Loucy (cell line): ENCODE results near the gene SLX9.

Experiments
- H2AFZ ChIP-seq: fragments of 200-600 bp; sonication (generic); 2 replicates; pipeline ENCODE4 v1.6.0; 2016; ENCODE audit warnings: antibody characterized with exemption, mild to moderate bottlenecking, low read length, moderate library complexity
- H3F3A ChIP-seq: fragments of 200-600 bp; 2 replicates; pipeline ENCODE4 v1.6.0; 2016; ENCODE audit warnings: antibody characterized with exemption, low read depth, mild to moderate bottlenecking
- H3K27me3 ChIP-seq: fragments of 200-600 bp; sonication (generic); 2 replicates; pipeline ENCODE4 v1.6.1; 2014; ENCODE audit warnings: low read length, mild to moderate bottlenecking; ENCODE audit not compliant: insufficient read depth, poor library complexity, severe bottlenecking
- H3K36me3 ChIP-seq: fragments of 200-600 bp; sonication (generic); 2 replicates; pipeline ENCODE4 v1.6.1; 2016; ENCODE audit warnings: low read length; ENCODE audit not compliant: insufficient read depth
- H3K4me1 ChIP-seq: fragments of 200-600 bp; sonication (generic); 2 replicates; pipeline ENCODE4 v1.5.1; 2014; ENCODE audit warnings: low read length, mild to moderate bottlenecking; ENCODE audit not compliant: insufficient read depth, poor library complexity, severe bottlenecking
- H3K4me2 ChIP-seq: fragments of 200-600 bp; sonication (generic); 2 replicates; pipeline ENCODE4 v1.6.0; 2014; ENCODE audit warnings: antibody characterized with exemption, low read length, low read depth, mild to moderate bottlenecking; ENCODE audit not compliant: poor library complexity, severe bottlenecking
- H3K4me3 ChIP-seq: fragments of 200-600 bp; sonication (generic); 2 replicates; pipeline ENCODE4 v1.5.1; 2014; ENCODE audit warnings: low read length, mild to moderate bottlenecking, mixed read lengths; ENCODE audit not compliant: poor library complexity, severe bottlenecking
- H3K79me2 ChIP-seq: fragments of 200-600 bp; sonication (generic); 2 replicates; pipeline ENCODE4 v1.6.1; 2014; ENCODE audit warnings: low read length; ENCODE audit not compliant: insufficient read depth
- H3K9ac ChIP-seq: fragments of 200-600 bp; sonication (generic); 2 replicates; pipeline ENCODE4 v1.6.0; 2014; ENCODE audit warnings: mild to moderate bottlenecking, low read depth, low read length, moderate library complexity; ENCODE audit not compliant: poor library complexity, severe bottlenecking
- H3K9me2 ChIP-seq: fragments of 200-600 bp; sonication (generic); replicated peaks from 2 replicates; pipeline ENCODE4 v1.6.1; 2016; ENCODE audit warnings: low read depth, low read length, mixed read lengths
- H3K9me3 ChIP-seq: fragments of 200-600 bp; sonication (generic); 2 replicates; pipeline ENCODE4 v1.6.1; 2014; ENCODE audit warnings: mild to moderate bottlenecking, antibody characterized with exemption, low read length, low read depth; ENCODE audit not compliant: insufficient read depth
- H4K20me1 ChIP-seq: fragments of 200-600 bp; sonication (generic); 2 replicates; pipeline ENCODE4 v1.6.0; 2014; ENCODE audit warnings: antibody characterized with exemption, low read length, mild to moderate bottlenecking; ENCODE audit not compliant: insufficient read depth, poor library complexity, severe bottlenecking
- EZH2phosphoT487 ChIP-seq: fragments of 200-600 bp; IDR thresholded peaks from 2 replicates; pipeline ENCODE4 v1.6.1; 2018; ENCODE audit warnings: antibody characterized with exemption, mild to moderate bottlenecking, moderate library complexity, borderline replicate concordance
- TF ChIP-seq, protein P1 (sequence below): fragments of 200-600 bp; sonication (generic); conservative IDR thresholded peaks from 2 replicates; pipeline ENCODE4 v1.5.1; 2014; ENCODE audit warnings: mild to moderate bottlenecking, antibody characterized with exemption, low read length

The SLX9 gene

DNA sequence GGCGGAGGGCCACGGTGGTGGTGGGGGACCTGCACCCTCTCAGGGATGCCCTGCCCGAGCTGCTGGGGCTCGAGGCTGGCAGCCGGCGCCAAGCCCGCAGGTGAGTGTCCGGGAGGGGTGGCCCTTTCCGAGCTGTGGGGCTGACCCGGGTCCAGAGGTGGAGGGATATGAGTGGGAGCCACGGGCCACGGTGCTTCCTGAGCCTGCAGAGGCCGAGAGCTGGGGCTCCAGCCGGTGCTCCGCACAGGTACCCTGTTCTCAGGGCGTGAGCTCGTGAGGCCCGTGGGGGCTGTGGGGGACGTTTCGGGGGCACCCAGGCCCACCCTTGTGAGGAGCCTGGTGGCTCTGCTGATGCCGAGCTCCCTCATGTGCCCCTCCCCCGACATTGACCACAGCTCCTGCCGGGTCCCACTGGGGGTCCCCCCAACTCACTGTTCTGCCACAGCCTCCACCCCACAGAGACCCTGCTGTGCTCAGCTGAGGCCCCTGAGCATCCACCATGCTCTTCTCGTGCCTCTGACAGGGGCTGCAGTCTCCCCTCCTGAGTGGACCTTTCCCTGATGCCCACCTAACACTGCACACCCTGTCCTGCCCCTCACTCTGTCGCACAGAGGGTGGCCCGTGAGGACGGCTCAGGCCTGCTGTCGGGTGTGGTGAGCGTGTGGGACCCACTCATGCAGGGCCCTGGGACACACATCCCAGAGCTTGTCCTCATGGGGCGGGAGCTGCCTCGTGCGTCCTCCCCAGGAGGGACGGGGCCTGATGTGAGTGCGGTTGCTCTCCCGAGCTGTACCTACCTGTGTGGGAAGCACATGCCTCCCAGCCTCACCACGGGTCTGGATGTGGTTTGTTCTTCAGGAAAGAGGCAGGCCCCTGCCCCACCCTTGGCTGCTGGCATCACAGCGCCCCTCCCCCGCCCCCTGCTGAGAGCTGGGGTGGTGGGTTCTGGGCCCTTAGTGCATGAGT lies 27.5 kb downstream of the SLX9 start:
- Histone ChIP-seq H3K36me3 (peaks cover 8% of the 10 kb centered on the region; the same call in 1 of the 2 replicates), H3K9me3 (no peaks in the 10 kb centered on the region), H3K4me2 (peak overlapping the region; percentile 90), H3K79me2 (peaks cover 51% of the 10 kb centered on the region; the same call in 1 of the 2 replicates), H3K27me3 (no peaks in the 10 kb centered on the region), H3K4me1 (peaks cover 73% of the 10 kb centered on the region), H3K9ac (peak overlapping the region; percentile 85), H4K20me1 (no peaks in the 10 kb centered on the region), H3F3A (peaks cover 8% of the 10 kb centered on the region), H3K4me3 (peak overlapping the region; percentile 34), H3K9me2 (no peaks in the 10 kb centered on the region), H2AFZ (no peak overlapping the region)
- TF ChIP-seq, protein P1, sequence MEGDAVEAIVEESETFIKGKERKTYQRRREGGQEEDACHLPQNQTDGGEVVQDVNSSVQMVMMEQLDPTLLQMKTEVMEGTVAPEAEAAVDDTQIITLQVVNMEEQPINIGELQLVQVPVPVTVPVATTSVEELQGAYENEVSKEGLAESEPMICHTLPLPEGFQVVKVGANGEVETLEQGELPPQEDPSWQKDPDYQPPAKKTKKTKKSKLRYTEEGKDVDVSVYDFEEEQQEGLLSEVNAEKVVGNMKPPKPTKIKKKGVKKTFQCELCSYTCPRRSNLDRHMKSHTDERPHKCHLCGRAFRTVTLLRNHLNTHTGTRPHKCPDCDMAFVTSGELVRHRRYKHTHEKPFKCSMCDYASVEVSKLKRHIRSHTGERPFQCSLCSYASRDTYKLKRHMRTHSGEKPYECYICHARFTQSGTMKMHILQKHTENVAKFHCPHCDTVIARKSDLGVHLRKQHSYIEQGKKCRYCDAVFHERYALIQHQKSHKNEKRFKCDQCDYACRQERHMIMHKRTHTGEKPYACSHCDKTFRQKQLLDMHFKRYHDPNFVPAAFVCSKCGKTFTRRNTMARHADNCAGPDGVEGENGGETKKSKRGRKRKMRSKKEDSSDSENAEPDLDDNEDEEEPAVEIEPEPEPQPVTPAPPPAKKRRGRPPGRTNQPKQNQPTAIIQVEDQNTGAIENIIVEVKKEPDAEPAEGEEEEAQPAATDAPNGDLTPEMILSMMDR = no peak
- TF ChIP-seq EZH2phosphoT487 = no peak

- no peaks in the 10 kb centered on the region for H3K27me3 ChIP-seq
- H3K36me3 ChIP-seq = peaks cover 4% of the 10 kb centered on the region; the same call in 1 of the 2 replicates
- H3K9ac ChIP-seq = peak overlapping the region; percentile 85
- H3K9me2 ChIP-seq = no peaks in the 10 kb centered on the region
- H3K9me3 ChIP-seq = no peaks in the 10 kb centered on the region
- peaks cover 45% of the 10 kb centered on the region; the same call in 1 of the 2 replicates for H3K79me2 ChIP-seq
- TF ChIP-seq, protein P1 = no peak
- no peak for TF ChIP-seq EZH2phosphoT487
- peaks cover 78% of the 10 kb centered on the region for H3K4me1 ChIP-seq
- H3F3A ChIP-seq = peaks cover 8% of the 10 kb centered on the region
- H3K4me2 ChIP-seq = peak overlapping the region; percentile 90
- no peak overlapping the region for H2AFZ ChIP-seq
- H3K4me3 ChIP-seq = peak overlapping the region; percentile 72
- no peaks in the 10 kb centered on the region for H4K20me1 ChIP-seq
These were observed 29.3 kb downstream of the SLX9 start for GRCh38 chr21:44969066-44969670.

DNA sequence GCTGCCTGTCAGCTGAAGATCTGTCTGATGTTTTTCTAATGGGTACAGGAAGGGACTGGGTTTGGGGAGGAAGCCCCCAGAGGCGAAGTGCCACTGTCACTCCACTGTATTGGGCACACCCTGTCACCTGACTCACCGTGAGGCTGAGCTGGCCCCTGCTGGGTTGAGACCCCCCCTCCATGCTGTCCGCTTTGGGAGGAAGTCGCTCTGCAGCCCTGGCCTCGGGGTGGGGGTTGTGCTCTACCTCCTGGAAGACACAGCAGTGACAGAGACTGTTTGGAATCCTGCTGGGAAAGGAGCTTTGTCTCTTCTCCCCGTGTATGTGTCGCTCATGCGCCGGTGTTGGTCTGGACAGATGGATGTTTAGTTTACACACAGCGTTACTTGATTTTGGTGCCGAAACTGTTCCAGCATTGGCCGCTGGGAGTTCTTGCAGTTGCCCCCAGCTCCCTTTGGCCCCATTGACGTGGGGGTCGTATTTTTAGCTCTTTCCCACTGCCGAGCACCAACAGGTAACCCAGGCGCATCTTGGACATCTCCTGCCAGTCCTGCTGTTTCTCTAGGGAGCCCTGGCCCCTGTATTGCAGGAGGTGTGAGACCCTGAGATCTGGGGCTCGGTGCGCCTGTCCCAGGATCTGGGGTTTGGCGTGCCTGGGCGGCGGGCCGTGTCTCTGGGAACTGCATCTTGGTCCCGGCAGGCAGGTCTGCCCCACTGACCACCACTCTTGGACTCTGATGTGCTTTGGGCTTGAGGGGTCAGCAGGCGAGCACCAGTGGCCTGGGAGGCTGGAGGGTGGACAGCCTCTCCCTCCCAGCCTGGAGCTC lies 30.3 kb downstream of the SLX9 start:
- peaks cover 38% of the 10 kb centered on the region; the same call in 1 of the 2 replicates for H3K79me2 ChIP-seq
- H4K20me1 ChIP-seq = no peaks in the 10 kb centered on the region
- H3F3A ChIP-seq = peaks cover 8% of the 10 kb centered on the region
- H3K4me3 ChIP-seq = peak overlapping the region; percentile 72
- H3K36me3 ChIP-seq = peaks cover 4% of the 10 kb centered on the region; the same call in 1 of the 2 replicates
- H2AFZ ChIP-seq = no peak overlapping the region
- H3K9me3 ChIP-seq = no peaks in the 10 kb centered on the region
- H3K4me1 ChIP-seq = peaks cover 72% of the 10 kb centered on the region
- peak overlapping the region; percentile 90 for H3K4me2 ChIP-seq
- peak overlapping the region; percentile 76 for H3K9ac ChIP-seq
- H3K9me2 ChIP-seq = no peaks in the 10 kb centered on the region
- no peaks in the 10 kb centered on the region for H3K27me3 ChIP-seq
- TF ChIP-seq, protein P1 = no peak
- TF ChIP-seq EZH2phosphoT487 = no peak
